ENCODE measurements around the gene VENTX.

DNA sequence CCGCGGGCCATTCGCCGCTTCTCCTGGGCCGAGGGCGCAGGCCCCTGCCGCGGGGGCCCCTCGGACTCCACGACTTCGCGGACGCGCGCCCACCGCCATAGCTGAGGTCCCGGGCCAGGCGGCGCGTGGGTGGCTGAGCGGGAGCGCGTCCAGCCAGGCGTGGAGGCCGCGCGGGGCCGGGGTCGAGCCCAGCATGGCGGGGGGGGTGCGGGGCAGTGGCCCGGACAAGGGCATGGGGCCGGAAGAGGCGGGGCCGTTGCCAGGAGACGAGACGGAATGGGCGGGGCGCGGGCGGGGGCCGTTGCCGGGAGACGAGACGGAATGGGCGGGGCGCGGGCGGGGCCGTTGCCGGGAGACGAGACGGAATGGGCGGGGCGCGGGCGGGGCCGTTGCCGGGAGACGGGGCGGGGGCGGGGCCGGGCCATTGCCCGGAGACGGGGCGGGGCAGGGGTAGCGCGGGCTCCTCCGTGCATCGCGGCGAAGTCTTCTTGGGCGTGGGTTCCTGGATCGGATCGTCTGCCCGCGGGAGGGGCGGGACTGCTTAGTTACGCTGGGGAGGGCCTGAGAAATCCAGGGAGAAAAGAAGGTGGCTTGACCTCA lies 24.2 kb downstream of the VENTX start:
- TF ChIP-seq, protein P1, sequence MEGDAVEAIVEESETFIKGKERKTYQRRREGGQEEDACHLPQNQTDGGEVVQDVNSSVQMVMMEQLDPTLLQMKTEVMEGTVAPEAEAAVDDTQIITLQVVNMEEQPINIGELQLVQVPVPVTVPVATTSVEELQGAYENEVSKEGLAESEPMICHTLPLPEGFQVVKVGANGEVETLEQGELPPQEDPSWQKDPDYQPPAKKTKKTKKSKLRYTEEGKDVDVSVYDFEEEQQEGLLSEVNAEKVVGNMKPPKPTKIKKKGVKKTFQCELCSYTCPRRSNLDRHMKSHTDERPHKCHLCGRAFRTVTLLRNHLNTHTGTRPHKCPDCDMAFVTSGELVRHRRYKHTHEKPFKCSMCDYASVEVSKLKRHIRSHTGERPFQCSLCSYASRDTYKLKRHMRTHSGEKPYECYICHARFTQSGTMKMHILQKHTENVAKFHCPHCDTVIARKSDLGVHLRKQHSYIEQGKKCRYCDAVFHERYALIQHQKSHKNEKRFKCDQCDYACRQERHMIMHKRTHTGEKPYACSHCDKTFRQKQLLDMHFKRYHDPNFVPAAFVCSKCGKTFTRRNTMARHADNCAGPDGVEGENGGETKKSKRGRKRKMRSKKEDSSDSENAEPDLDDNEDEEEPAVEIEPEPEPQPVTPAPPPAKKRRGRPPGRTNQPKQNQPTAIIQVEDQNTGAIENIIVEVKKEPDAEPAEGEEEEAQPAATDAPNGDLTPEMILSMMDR (IDR thresholded peaks at IDR 0.05; ENCODE audit: extremely low read depth in 1 of 2, insufficient read depth in 1 of 2, low read depth in 1 of 2, low read length in 2 of 2) = no peak
- no peak for TF ChIP-seq JUN (IDR thresholded peaks at IDR 0.05; ENCODE audit: borderline replicate concordance, insufficient read depth, insufficient read length, low read depth)
- TF ChIP-seq, protein P2, sequence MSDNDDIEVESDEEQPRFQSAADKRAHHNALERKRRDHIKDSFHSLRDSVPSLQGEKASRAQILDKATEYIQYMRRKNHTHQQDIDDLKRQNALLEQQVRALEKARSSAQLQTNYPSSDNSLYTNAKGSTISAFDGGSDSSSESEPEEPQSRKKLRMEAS (IDR thresholded peaks at IDR 0.05; ENCODE audit: insufficient read depth, insufficient read length) = no peak
- TF ChIP-seq POLR2A (IDR thresholded peaks at IDR 0.05; ENCODE audit: low read depth, low read length) = peak; percentile 21

Measured in endothelial cell of umbilical vein (primary cell).